A673 (cell line): ENCODE results near the gene KRTAP4-5.
"Not testable (repeated sequence)": the region's sequence is repeated elsewhere in the genome, so short reads cannot be mapped to it uniquely, and the experiment has no call there.

Experiments
- EZH2 ChIP-seq: fragments of 200-600 bp; sonication (generic); IDR thresholded peaks from 2 replicates; pipeline ENCODE4 v1.6.1; 2017; ENCODE audit warnings: borderline replicate concordance, low read depth, mild to moderate bottlenecking, mixed read lengths, antibody characterized with exemption, low read length; ENCODE audit not compliant: poor library complexity, severe bottlenecking
- TF ChIP-seq, protein P1 (sequence below): fragments of 300-800, 200-600 bp; sonication (generic); conservative IDR thresholded peaks from 2 replicates; pipeline ENCODE4 v1.5.1; 2017; ENCODE audit warnings: low read depth, mild to moderate bottlenecking, antibody characterized with exemption, low read length, moderate library complexity, mixed read lengths

DNA sequence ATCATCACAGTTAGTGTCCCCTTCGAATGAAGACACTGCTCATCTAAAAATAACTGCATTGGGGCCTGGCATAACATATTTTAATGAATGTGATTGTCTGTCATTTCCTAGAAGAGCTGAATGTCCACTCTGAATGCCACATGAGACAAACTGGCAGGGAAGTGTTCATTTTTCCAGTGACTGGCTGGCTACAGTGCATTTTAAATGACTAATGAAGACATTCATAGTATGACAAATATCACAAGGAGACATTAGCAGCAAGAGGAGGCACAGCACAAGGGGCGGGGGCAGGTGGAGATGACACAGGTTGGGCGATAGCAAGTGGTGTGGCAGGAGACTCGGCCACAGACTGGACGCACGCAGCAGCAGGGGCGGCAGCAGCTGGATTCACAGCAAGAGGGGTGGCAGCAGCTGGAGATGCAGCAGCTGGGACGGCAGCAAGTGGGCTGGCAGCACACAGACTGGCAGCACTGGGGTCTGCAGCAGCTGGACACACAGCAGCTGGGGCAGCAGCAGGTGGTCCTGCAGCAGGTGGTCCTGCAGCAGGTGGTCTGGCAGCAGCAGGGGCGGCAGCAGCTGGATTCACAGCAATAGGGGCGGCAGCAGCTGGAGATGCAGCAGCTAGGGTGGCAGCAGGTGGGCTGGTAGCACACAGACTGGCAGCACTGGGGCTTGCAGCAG is 514 bp downstream of the KRTAP4-5 start:
- TF ChIP-seq, protein P1, sequence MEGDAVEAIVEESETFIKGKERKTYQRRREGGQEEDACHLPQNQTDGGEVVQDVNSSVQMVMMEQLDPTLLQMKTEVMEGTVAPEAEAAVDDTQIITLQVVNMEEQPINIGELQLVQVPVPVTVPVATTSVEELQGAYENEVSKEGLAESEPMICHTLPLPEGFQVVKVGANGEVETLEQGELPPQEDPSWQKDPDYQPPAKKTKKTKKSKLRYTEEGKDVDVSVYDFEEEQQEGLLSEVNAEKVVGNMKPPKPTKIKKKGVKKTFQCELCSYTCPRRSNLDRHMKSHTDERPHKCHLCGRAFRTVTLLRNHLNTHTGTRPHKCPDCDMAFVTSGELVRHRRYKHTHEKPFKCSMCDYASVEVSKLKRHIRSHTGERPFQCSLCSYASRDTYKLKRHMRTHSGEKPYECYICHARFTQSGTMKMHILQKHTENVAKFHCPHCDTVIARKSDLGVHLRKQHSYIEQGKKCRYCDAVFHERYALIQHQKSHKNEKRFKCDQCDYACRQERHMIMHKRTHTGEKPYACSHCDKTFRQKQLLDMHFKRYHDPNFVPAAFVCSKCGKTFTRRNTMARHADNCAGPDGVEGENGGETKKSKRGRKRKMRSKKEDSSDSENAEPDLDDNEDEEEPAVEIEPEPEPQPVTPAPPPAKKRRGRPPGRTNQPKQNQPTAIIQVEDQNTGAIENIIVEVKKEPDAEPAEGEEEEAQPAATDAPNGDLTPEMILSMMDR = not testable (repeated sequence)
- not testable (repeated sequence) for TF ChIP-seq EZH2
